Stimulated activated CD8-positive, alpha-beta memory T cell treated with anti-CD3 and anti-CD28 coated beads, Interleukin-7, amount 100 ng/mL, for 24 hours (primary cell): ENCODE measurements around the gene TRIM15.

ENCODE experiments used
- DNase-seq: peaks from one replicate; pipeline ENCODE4 v3.0.0-alpha.2; 2020; ENCODE audit warnings: low read depth

The TRIM15 gene

GRCh38 chr6:30145818-30146217 lies 17.5 kb upstream of the TRIM15 start:
- DNase-seq, result no peak

DNA sequence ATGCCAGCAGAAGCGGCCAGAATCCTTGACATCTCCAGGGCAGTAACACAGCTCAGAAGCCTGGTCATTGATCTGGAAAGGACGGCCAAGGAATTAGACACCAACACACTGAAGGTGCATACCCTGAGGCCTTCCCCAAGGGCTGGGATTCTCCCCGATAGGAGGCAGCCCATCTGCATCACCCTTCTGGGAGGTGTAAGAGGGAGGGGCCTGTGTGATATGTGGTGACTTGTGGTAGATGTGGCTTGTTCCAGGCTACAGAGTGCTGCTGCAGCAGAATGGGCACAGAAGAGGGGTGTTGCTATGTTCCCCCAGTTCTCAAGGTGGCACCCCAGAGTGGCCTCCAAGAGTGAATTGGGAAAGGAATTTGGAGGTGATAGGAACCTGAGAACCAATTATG lies 16.2 kb upstream of the TRIM15 start:
- DNase-seq, result no peak

GRCh38 chr6:30149234-30149633 lies 14.1 kb upstream of the TRIM15 start:
- no peak for DNase-seq

GRCh38 chr6:30149858-30150550 lies 13.3 kb upstream of the TRIM15 start:
- DNase-seq, result no peak

GRCh38 chr6:30150671-30151395 lies 12.5 kb upstream of the TRIM15 start:
- no peak for DNase-seq

GRCh38 chr6:30151580-30151979 lies 11.8 kb upstream of the TRIM15 start:
- no peak for DNase-seq

DNA sequence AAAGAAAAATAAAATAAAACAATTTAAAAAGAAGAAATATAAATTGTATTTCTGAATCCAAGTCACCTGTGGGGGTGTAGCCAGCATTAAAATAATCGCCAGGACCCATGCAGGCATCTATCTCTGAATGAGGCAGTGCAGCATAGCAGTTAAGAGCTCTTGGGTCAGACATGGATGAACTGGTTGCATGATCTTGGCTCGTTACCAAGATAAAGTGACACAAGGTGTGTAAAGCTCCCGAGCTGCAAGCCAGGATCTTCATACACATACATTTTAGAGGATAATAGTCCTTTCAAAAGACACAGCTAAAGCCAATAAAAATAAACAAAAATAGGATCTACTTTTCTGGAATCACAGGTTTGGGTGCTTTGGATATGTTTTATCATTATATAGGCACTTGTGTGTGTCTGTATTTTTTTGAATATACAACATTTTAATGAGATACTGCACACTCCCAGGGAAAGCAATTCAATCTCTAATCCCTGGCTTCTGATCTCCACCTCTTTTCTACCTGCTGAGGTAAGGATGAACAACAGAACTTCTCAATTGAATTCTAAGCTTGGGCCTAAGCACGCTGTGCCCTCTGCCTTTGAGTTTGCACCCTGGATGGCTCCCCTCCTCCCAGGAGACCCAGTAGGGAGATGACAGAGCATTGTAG lies 11.2 kb upstream of the TRIM15 start:
- no peak for DNase-seq

DNA sequence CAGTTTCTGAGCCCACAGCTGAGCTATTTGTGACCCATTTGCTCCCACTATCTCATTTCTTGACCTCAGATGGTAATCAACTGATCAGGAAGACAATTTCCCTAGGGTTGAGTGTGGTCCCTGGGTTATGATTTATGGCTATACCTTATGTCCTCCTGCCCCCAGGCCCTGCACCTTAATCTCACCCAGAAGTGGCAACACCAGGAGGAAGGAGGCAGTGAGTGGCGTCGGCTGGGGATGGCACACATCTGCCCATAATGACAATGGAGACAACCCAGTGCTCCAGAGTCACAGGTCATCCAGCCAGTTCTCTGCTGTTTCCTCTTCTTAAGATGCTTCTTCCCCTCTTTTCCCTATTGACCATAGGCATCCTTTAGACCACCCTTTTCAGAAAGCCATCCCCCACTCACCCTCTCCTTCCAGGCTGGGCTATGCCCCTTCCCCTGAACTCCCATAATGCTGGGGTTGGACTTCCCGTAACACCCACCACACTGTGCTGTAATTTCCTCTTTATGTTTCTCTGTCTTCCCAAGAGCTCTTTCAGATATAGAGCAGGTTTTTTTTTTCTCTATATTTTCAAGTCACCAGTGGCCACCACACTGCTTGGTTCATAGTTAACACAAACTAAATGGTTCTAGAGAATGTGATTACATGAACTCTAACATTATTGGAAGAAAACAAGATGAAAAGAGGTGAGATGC lies 10.3 kb upstream of the TRIM15 start:
- no peak for DNase-seq

- DNase-seq, result no peak
Observed at GRCh38 chr6:30154061-30154460, 9.3 kb upstream of the TRIM15 start.

- DNase-seq, result no peak
Observed at GRCh38 chr6:30154709-30155519, 8.4 kb upstream of the TRIM15 start.

- DNase-seq, result no peak
Observed at GRCh38 chr6:30155520-30156261, 7.7 kb upstream of the TRIM15 start.

- DNase-seq, result no peak
Observed at GRCh38 chr6:30156262-30156599, 7.1 kb upstream of the TRIM15 start.

- DNase-seq, result no peak
Observed at GRCh38 chr6:30156774-30157173, 6.6 kb upstream of the TRIM15 start.

- no peak for DNase-seq
Observed at GRCh38 chr6:30157581-30157980, 5.8 kb upstream of the TRIM15 start.

DNA sequence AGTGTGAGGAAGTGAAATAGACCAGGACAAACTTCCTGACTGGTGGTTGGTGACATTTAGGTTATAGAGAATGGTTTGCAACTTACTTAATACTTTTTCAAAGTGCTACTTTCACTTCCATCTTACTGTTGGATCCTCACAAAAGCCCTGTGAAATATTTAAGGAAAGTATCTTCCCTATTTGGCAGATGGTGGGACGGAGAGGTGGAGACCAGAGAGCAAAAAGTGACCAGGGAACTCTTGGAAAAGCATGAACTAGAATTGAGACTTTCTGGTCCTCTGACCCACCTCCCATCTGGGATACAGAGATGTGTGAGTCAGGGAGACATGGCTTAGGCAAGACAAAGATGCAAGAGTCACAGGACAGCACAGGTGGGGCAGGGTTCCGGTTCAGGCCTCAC lies 5.3 kb upstream of the TRIM15 start:
- DNase-seq, result no peak

DNA sequence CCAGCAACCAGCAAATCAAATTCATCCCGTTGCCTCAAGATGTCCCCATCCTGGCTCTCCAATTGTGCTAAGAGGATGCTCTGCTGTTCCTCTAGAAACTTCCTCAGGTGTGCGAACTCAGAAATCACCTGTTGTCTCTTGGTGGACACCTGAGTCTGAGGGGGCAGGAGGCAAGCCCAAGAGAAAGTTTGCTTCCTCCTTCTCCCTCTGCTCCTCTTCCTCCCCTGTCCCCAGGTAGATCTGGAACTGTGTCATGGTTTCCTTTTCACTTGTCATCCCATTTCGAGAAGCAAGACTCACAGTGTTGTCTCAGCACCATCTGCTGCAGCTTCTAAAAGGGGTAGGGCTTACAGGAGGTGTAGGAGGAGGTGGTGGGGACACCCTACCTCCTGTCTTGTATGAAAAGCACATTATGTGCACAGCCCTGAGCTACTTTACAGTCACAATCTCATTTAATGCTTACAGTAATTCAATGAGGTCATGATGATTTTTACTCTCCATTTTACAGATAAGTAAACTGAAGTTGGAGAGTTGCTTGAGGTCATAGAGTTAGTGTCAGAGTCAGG lies 4.8 kb upstream of the TRIM15 start:
- no peak for DNase-seq

- no peak for DNase-seq
Observed at GRCh38 chr6:30160008-30160784, 3.1 kb upstream of the TRIM15 start.

- DNase-seq, result no peak
Observed at GRCh38 chr6:30160785-30161531, 2.4 kb upstream of the TRIM15 start, which contains the start of gene TRIM10. TRIM10 (minus strand) TSS chr6:30161211; CDS start chr6:30160858, 353 bp downstream.
